Measurements from ENCODE around the gene QRSL1.
"Not testable (repeated sequence)": the region's sequence is repeated elsewhere in the genome, so short reads cannot be mapped to it uniquely, and the experiment has no call there.

Gene QRSL1

DNA sequence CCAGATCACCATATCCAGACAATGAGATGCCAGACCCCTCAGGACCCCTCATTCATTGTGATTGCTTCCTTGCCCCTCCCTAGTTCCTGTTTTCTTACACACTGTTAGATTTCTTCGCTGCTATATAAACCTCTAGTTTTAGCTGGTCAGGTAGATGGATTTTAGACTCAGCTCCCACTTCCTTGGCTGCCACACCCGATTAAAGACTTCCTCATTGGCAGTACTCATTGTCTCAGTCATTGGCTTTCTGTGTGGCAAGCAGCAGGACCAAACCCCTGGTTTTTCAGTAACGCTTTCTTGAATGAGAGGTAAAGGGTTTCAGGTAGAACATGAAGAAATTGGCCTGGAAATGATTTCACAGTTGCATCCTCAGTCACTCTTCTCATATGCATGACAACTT lies 47.9 kb downstream of the QRSL1 start:
- H3K4me3 Mint-ChIP-seq: no peak overlapping the region
- DNase-seq (no peak), ATAC-seq (no peak)
- H3K4me1 Mint-ChIP-seq: peaks cover 4% of the 10 kb centered on the region
- H3K27ac Mint-ChIP-seq: no peak overlapping the region
- H3K36me3 Mint-ChIP-seq (ENCODE audit: low read depth): no peaks in the 10 kb centered on the region
- H3K9me3 Mint-ChIP-seq: no peaks in the 10 kb centered on the region
- H3K27me3 Mint-ChIP-seq: no peaks in the 10 kb centered on the region

DNA sequence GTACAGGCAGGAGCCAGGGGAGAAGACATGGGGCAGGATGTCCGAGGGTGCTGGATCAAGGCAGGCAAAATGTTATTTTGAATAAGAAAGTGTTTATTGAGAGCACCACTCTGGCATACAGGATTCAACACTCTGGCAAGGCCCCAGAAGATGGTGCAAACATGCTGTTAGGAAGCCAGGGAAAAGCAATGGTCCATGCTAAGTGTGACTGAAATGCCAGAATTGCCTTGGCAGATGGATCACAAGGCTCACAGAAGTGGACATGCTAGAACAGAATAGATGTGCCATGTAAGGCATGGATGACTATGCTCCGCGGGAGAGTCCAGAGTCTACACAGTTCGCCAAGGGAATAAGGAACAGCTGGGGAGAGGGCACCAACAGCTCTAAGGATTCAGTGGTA lies 54.6 kb downstream of the QRSL1 start:
- ATAC-seq (no peak), DNase-seq (no peak)
- Mint-ChIP-seq H3K27ac (no peak overlapping the region), H3K27me3 (no peaks in the 10 kb centered on the region), H3K4me3 (no peak overlapping the region), H3K9me3 (no peaks in the 10 kb centered on the region), H3K36me3 (ENCODE audit: low read depth) (no peaks in the 10 kb centered on the region), H3K4me1 (peaks cover 3% of the 10 kb centered on the region)

DNA sequence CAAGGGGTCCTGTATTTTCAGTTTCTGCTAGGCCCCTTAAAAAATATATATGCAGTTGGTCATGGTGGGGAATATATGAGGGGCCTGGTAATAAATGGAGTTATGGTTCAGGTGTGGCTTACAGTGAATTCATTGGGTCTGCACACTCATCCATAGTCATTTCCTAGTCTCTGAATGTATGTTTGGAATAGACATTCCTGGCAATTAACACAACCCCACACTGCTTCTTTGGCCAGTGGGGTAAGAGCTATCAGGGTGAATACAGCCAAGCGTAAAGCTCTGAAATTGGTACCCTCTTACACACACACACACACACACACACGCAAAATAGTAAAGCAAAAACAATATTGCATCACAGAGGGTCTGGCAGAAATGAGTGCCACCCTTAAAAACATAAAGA lies 56.5 kb downstream of the QRSL1 start:
- H3K4me1 Mint-ChIP-seq: peaks cover 3% of the 10 kb centered on the region
- DNase-seq (no peak), ATAC-seq (no peak)
- H3K27me3 Mint-ChIP-seq: no peaks in the 10 kb centered on the region
- H3K36me3 Mint-ChIP-seq (ENCODE audit: low read depth): no peaks in the 10 kb centered on the region
- H3K9me3 Mint-ChIP-seq: no peaks in the 10 kb centered on the region
- H3K27ac Mint-ChIP-seq: no peak overlapping the region
- H3K4me3 Mint-ChIP-seq: no peak overlapping the region

DNA sequence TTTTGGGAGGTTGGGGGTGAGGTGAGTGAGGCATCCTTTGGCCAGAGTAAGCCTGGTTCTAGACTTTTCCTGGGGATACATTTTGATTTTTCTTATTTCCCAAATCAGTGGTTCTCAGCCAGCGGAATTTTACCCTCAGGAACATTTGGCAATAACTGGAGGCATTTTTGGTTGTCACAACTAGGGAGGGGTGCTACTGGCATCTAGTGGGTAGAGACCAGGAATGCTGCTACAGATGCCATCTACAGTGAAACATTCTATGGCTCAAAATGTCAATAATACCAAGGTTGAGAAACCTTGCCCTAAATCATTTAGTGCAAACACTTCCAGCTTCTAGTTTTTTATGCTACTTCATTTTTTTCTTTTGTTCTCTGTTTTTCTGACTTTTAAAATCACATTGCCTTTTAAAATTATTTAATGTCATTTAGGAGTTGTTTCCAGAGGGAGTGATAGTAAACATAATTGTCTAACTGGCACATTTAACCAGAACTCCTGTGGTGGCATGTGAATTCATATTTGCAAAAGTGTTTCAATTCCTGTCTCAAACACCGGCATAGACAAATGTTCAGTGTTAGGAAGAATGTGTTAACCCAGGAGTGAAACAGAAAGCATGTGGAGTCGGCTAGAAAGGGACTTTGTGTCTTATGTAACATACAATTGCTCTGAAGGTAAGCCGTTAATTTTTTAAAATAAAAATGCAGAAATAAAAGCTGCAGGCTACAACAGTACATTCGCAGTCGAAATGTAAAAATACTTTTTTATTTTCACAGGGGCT lies 59.0 kb downstream of the QRSL1 start:
- H3K36me3 Mint-ChIP-seq (ENCODE audit: low read depth): no peaks in the 10 kb centered on the region
- no peaks in the 10 kb centered on the region for H3K9me3 Mint-ChIP-seq
- no peaks in the 10 kb centered on the region for H3K27me3 Mint-ChIP-seq
- H3K27ac Mint-ChIP-seq: no peak overlapping the region
- no peak for ATAC-seq
- H3K4me3 Mint-ChIP-seq: no peak overlapping the region
- H3K4me1 Mint-ChIP-seq: peaks cover 3% of the 10 kb centered on the region
- no peak for DNase-seq

DNA sequence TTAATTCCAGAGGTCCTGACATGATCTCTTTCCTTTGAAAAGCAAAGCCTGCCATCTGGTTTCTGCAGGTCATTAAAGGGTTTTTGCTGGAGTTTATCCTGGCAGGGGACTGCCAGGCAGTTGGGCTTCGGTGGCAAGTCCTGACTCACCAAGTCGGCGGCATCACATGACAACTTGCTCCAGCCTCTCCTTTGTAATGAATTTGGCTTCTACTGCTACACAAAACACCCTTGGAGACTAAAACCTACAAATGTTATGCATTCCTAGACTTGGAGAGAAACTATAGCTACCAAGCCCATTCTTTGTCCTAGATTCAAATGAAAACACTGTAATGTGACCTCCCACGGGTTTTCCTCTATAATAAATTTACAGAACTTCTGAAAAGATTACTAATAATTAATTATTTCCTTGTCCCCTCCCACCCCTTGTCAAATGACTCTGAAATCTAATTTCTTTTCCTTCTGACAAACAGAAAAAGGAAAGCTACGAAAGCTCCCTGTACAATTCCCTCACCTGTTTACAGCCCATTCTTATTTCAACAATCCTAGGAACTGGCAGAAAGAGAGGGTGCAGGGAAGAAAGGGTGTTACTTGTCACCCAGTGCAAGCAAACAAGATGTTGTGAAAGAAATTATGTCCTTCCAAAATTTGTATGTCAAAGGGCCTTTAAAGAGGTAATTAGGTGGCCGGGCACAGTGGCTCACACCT lies 62.9 kb downstream of the QRSL1 start:
- DNase-seq: no peak
- H3K9me3 Mint-ChIP-seq: no peaks in the 10 kb centered on the region
- peaks cover 3% of the 10 kb centered on the region for H3K27me3 Mint-ChIP-seq
- peaks cover 3% of the 10 kb centered on the region for H3K4me1 Mint-ChIP-seq
- H3K36me3 Mint-ChIP-seq (ENCODE audit: low read depth): no peaks in the 10 kb centered on the region
- no peak overlapping the region for H3K4me3 Mint-ChIP-seq
- ATAC-seq: no peak
- H3K27ac Mint-ChIP-seq: no peak overlapping the region

DNA sequence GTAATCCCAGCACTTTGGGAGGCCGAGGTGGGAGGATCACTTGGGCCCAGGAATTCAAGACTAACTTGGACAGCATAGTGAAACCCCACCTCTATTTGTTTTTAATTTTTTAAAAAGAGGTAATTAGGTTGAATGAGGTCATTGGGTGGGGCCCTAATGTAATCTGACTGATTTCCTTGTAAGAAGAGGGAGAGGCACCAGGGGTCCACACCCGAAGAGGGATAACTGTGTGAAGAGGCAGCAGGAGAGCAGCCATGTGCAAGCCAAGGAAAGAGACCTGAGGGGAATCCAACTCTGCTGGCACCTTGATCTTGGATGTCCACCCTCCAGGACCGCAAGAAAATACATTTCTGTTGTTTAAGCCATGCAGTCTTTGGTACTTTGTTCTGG lies 63.4 kb downstream of the QRSL1 start:
- no peak for ATAC-seq
- H3K4me3 Mint-ChIP-seq: no peak overlapping the region
- DNase-seq: no peak
- peaks cover 3% of the 10 kb centered on the region for H3K4me1 Mint-ChIP-seq
- H3K27ac Mint-ChIP-seq: no peak overlapping the region
- H3K9me3 Mint-ChIP-seq: no peaks in the 10 kb centered on the region
- H3K36me3 Mint-ChIP-seq (ENCODE audit: low read depth): no peaks in the 10 kb centered on the region
- H3K27me3 Mint-ChIP-seq: peaks cover 3% of the 10 kb centered on the region

DNA sequence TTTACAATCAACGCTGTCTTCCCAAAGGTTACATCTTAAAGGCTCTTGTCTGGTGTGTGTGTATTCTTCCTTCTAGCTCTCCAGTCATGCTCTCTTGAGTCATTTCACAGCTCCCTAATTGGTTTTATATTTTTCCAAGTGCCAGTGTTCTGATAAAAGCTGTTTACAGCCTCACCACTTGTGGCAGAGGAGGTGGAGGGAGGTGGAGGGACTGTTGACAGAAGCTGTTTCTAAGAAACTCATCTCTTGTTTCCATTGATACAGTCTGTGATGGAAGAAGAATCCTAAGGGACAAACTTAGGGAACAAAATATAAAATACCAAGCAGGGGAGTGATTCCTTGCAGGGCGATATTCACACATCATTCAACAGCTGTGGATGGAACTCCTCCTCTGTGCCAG lies 64.0 kb downstream of the QRSL1 start:
- no peak for ATAC-seq
- Mint-ChIP-seq H3K27ac (no peak overlapping the region), H3K36me3 (ENCODE audit: low read depth) (no peaks in the 10 kb centered on the region), H3K4me1 (peaks cover 3% of the 10 kb centered on the region), H3K27me3 (peaks cover 5% of the 10 kb centered on the region), H3K9me3 (no peaks in the 10 kb centered on the region), H3K4me3 (no peak overlapping the region)
- no peak for DNase-seq

DNA sequence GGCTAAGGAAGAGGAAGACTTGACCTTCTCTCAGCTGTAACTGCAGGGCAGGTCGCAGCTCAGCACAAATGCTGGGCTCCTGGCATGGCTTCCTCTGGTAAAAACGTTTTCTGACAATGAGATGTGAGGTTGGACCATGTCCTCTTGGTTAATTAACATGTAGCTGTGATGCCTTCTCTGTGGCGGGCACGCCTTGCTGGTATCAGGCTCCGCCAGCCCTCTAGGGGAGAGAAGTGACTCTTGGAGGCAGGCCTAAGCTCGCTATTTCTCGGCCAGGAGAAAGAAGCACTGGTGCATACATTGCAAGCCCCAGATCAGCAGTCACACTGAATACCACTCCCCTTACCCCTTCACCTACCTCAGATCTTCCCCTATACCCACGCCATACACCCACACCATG lies 65.0 kb downstream of the QRSL1 start:
- Mint-ChIP-seq H3K4me3 (no peak overlapping the region), H3K27me3 (peaks cover 5% of the 10 kb centered on the region), H3K9me3 (no peaks in the 10 kb centered on the region), H3K36me3 (ENCODE audit: low read depth) (no peaks in the 10 kb centered on the region), H3K4me1 (peaks cover 1% of the 10 kb centered on the region), H3K27ac (no peak overlapping the region)
- no peak for DNase-seq
- no peak for ATAC-seq

DNA sequence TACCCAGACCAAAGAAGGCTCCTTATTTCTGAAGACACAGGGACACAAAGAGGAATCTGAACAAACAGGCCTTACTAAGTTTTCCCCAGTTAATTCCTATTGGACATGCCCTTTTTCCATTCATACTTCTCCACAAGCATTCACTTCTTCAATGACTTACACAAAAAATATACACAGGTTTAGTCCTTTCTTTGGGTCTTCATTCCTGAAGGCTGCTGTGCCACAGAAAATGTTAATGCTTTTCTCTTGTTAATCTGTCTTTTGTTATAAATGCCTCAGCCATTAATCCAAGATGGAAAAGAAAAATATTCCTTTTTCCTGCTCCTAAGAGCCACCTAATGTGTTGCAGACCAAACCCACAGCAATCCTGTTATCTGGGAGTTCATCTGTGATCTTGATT lies 71.2 kb downstream of the QRSL1 start:
- Mint-ChIP-seq H3K9me3 (peaks cover 4% of the 10 kb centered on the region), H3K4me1 (peaks cover 20% of the 10 kb centered on the region), H3K27me3 (peaks cover 11% of the 10 kb centered on the region), H3K27ac (no peak overlapping the region), H3K36me3 (ENCODE audit: low read depth) (no peaks in the 10 kb centered on the region), H3K4me3 (no peak overlapping the region)
- no peak for ATAC-seq
- no peak for DNase-seq

DNA sequence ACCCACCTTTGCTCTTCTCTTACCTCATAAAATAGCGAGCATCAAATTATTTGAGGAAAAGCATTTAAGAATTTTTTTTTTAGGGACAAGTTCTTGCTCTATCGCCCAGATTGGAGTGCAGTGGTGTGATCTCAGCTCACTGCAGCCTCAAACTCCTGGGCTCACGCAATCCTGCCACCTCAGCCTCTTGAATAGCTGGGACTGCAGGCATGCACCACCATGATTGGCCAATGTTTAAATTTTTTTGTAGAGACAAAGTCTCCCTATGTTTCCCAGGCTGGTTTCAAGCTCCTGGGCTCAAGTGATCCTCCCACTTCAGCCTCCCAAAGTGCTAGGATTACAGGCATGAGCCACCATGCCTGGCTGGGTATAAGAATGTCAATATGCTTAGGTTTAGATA lies 71.8 kb downstream of the QRSL1 start:
- Mint-ChIP-seq H3K4me1 (peaks cover 20% of the 10 kb centered on the region), H3K27me3 (peaks cover 11% of the 10 kb centered on the region)
- not testable (repeated sequence) for ATAC-seq; DNase-seq; H3K4me3 Mint-ChIP-seq; H3K27ac Mint-ChIP-seq; H3K9me3 Mint-ChIP-seq; H3K36me3 Mint-ChIP-seq (ENCODE audit: low read depth)

DNA sequence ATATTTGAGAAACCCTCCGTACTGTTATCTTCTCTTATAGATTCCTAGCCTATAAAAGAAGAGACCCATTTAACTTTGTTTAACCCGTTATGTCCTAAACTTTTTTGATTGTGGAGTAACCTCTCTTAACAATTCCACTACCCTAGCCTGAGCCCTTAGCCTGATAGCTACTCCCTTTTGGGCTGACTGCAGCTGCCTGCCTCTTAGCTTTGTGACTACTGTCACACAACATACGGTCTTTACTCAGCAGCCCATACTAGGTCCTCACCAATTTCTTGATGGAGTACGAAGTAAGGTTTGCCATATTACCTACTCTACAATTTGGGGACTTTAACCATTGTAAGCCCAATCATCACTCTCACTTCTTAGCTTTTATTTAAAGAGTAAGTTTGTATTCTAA lies 72.7 kb downstream of the QRSL1 start:
- DNase-seq (no peak), ATAC-seq (no peak)
- peaks cover 20% of the 10 kb centered on the region for H3K4me1 Mint-ChIP-seq
- H3K27ac Mint-ChIP-seq: peak overlapping the region; percentile 8
- no peaks in the 10 kb centered on the region for H3K36me3 Mint-ChIP-seq (ENCODE audit: low read depth)
- peaks cover 11% of the 10 kb centered on the region for H3K27me3 Mint-ChIP-seq
- peak overlapping the region; percentile 3 for H3K4me3 Mint-ChIP-seq
- H3K9me3 Mint-ChIP-seq: peaks cover 4% of the 10 kb centered on the region

DNA sequence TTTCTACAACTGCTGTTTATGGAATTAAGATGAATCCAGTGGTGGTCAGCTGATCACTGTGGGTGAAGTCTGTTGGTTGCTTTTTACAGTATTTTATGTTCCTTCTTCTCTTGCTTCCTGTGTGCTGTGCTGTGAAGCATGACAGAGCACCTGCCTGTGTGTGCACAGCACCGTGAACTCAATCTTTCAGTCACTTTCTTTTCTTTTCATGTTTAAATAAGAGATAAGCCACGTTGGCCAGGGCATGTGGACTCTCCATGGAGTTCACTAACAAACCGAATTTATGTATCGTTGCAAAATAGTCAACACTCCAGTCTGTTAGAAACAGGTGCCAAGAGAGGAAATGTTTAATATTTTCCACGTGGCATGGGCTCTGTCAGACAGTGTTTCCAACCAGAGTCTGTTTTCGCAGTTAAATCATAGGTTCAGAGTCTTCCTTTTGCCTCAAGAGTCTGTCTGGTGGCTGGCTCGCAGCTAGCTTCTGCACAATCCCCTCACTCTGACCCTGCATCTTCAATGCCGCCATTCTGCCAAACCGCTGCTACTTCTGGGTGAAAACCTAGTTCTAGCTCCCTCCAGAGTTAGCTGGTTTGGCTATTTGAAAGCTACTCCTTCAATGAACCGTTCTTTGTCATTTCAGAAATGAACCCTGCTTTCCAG lies 73.2 kb downstream of the QRSL1 start:
- Mint-ChIP-seq H3K27me3 (peaks cover 11% of the 10 kb centered on the region), H3K9me3 (peaks cover 4% of the 10 kb centered on the region), H3K4me3 (peak overlapping the region; percentile 3), H3K4me1 (peaks cover 20% of the 10 kb centered on the region), H3K36me3 (ENCODE audit: low read depth) (no peaks in the 10 kb centered on the region), H3K27ac (peak overlapping the region; percentile 8)
- no peak for DNase-seq
- ATAC-seq: peak; percentile 52

DNA sequence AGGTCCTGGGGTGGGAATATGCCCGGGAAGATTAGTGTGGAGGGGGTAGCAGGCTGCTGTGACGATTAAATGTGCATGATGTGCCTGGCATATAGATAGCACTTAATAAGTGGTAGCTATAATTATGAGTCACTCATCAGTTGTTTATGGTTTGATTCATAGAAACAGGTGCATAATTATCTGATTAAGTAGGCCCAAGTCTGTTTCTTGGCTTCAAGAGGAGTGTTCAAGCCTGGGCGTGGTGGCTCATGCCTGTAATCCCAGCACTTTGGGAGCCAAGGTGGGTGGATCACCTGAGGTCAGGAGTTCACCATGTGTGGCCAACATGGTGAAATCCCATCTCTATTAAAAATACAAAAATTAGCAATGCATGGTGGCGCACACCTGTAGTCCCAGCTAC lies 74.9 kb downstream of the QRSL1 start:
- H3K27me3 Mint-ChIP-seq: peaks cover 9% of the 10 kb centered on the region
- no peak overlapping the region for H3K4me3 Mint-ChIP-seq
- no peaks in the 10 kb centered on the region for H3K36me3 Mint-ChIP-seq (ENCODE audit: low read depth)

DNA sequence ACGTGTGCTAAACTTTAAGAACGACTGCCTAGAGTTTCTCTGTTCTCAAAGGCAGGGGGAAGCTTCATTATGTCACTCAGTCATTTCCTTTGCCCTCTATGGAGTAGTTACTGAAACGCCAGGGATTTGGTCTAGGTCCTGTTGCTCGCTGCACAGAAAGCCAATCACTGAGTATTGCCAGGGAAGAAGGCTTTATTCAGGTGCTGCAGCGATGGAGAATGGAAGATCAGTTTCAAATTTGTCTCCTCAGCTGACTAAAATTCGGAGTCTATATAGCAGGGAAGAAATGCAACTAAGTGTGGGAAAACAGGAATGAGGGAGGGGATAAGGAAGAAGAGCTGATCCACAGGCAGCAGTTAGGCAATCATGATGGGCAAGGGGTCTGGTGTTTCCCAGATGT lies 75.8 kb downstream of the QRSL1 start:
- Mint-ChIP-seq H3K27ac (no peak overlapping the region), H3K27me3 (peaks cover 9% of the 10 kb centered on the region), H3K4me3 (no peak overlapping the region), H3K4me1 (peaks cover 19% of the 10 kb centered on the region), H3K36me3 (ENCODE audit: low read depth) (no peaks in the 10 kb centered on the region), H3K9me3 (peaks cover 4% of the 10 kb centered on the region)
- ATAC-seq: no peak
- no peak for DNase-seq

More for the DNA sequence above, 74.9 kb downstream of the QRSL1 start:
- peaks cover 4% of the 10 kb centered on the region for H3K9me3 Mint-ChIP-seq
- no peak for DNase-seq
- ATAC-seq: no peak
- peaks cover 19% of the 10 kb centered on the region for H3K4me1 Mint-ChIP-seq
- no peak overlapping the region for H3K27ac Mint-ChIP-seq

DNA sequence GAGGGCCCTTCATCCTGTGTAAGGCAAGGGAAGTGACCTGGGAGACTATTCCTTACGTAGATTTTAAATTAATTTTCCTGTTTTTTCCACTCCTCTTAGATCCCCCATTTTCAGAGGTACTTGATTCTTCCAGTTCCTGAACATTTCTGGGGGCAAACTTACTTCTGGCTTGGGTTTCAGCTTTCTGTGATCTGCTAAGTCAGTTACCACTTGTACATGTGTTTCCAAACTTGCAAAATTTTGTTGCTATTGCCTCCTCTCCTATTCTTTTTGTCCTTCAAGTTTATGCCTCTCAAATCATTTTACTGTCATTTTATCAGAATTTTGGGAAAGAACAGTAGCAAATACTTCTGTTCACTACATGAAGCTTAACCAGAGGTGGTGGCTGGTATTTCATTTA lies 81.2 kb downstream of the QRSL1 start:
- ATAC-seq (no peak), DNase-seq (no peak)
- Mint-ChIP-seq H3K9me3 (no peaks in the 10 kb centered on the region), H3K4me3 (no peak overlapping the region), H3K4me1 (peaks cover 4% of the 10 kb centered on the region), H3K36me3 (ENCODE audit: low read depth) (no peaks in the 10 kb centered on the region), H3K27ac (no peak overlapping the region), H3K27me3 (peaks cover 14% of the 10 kb centered on the region)
